H9 (cell line): ENCODE results near the gene ITGB3. TPM values are rescaled to one million over a fixed set of nuclear protein-coding genes. Genes with fewer than 3 reads are reported as not detected.

Experiments
- DNase-seq: peaks from one replicate; pipeline ENCODE4 v3.0.0-alpha.2; 2017
- H2AFZ ChIP-seq: one replicate; pipeline ENCODE4 v1.6.1; 2013; ENCODE audit warnings: mild to moderate bottlenecking, low read length, control low read depth, moderate library complexity
- H2AK5ac ChIP-seq: 2 replicates; pipeline ENCODE4 v1.6.1; 2013; ENCODE audit warnings: low read length, control low read depth, mixed read lengths; ENCODE audit not compliant: insufficient read length
- H2BK120ac ChIP-seq: one replicate; pipeline ENCODE4 v1.6.1; 2013; ENCODE audit warnings: low read depth, mild to moderate bottlenecking, low read length, control low read depth, inconsistent platforms; ENCODE audit not compliant: poor library complexity, severe bottlenecking
- H2BK12ac ChIP-seq: 2 replicates; pipeline ENCODE4 v1.6.1; 2013; ENCODE audit warnings: low read length, control low read depth, mixed read lengths, low read depth; ENCODE audit not compliant: insufficient read length
- H2BK15ac ChIP-seq: 2 replicates; pipeline ENCODE4 v1.6.1; 2013; ENCODE audit warnings: low read depth, low read length, control low read depth
- H2BK20ac ChIP-seq: one replicate; pipeline ENCODE4 v1.6.1; 2013; ENCODE audit warnings: low read depth, mild to moderate bottlenecking, low read length, control low read depth, inconsistent platforms; ENCODE audit not compliant: poor library complexity, severe bottlenecking
- H2BK5ac ChIP-seq: 2 replicates; pipeline ENCODE4 v1.6.1; 2013; ENCODE audit warnings: low read length, control low read depth, mixed read lengths; ENCODE audit not compliant: insufficient read length
- H3K14ac ChIP-seq: 2 replicates; pipeline ENCODE4 v1.6.1; 2013; ENCODE audit warnings: low read length, control low read depth; ENCODE audit not compliant: insufficient read depth
- H3K18ac ChIP-seq: 2 replicates; pipeline ENCODE4 v1.6.1; 2013; ENCODE audit warnings: low read depth, mild to moderate bottlenecking, mixed read lengths, low read length, control low read depth; ENCODE audit not compliant: insufficient read length
- H3K23ac ChIP-seq: 2 replicates; pipeline ENCODE4 v1.6.1; 2013; ENCODE audit warnings: low read length, control low read depth, mixed read lengths, low read depth; ENCODE audit not compliant: insufficient read length
- H3K23me2 ChIP-seq: 2 replicates; pipeline ENCODE4 v1.6.1; 2013; ENCODE audit warnings: low read depth, mild to moderate bottlenecking, mixed read lengths, low read length, control low read depth; ENCODE audit not compliant: insufficient read length, poor library complexity, severe bottlenecking
- H3K27ac ChIP-seq: 2 replicates; pipeline ENCODE4 v1.5.1; 2013; ENCODE audit warnings: low read length, control low read depth, mixed read lengths, low read depth; ENCODE audit not compliant: insufficient read length
- H3K27me3 ChIP-seq: 2 replicates; pipeline ENCODE4 v1.6.1; 2013; ENCODE audit warnings: low read length, control low read depth, inconsistent platforms; ENCODE audit not compliant: insufficient read depth
- H3K4ac ChIP-seq: 2 replicates; pipeline ENCODE4 v1.6.1; 2013; ENCODE audit warnings: low read depth, mild to moderate bottlenecking, control low read depth, inconsistent platforms, low read length, moderate library complexity
- H3K4me1 ChIP-seq: 2 replicates; pipeline ENCODE4 v1.6.1; 2013; ENCODE audit warnings: low read length, control low read depth, inconsistent platforms; ENCODE audit not compliant: insufficient read depth
- H3K4me2 ChIP-seq: 2 replicates; pipeline ENCODE4 v1.6.1; 2013; ENCODE audit warnings: low read length, control low read depth, mixed read lengths; ENCODE audit not compliant: insufficient read length, insufficient read depth
- H3K56ac ChIP-seq: 2 replicates; pipeline ENCODE4 v1.6.1; 2013; ENCODE audit warnings: low read depth, mild to moderate bottlenecking, mixed read lengths, low read length, control low read depth; ENCODE audit not compliant: insufficient read length
- H3K79me1 ChIP-seq: 2 replicates; pipeline ENCODE4 v1.6.1; 2013; ENCODE audit warnings: low read depth, mild to moderate bottlenecking, moderate library complexity, low read length, control low read depth, inconsistent platforms; ENCODE audit not compliant: insufficient read depth, poor library complexity, severe bottlenecking
- H3K79me2 ChIP-seq: 2 replicates; pipeline ENCODE4 v1.6.1; 2013; ENCODE audit warnings: low read length, control low read depth, inconsistent platforms; ENCODE audit not compliant: insufficient read depth
- H3K9ac ChIP-seq: 2 replicates; pipeline ENCODE4 v1.6.1; 2013; ENCODE audit warnings: low read length, control low read depth, mixed read lengths; ENCODE audit not compliant: insufficient read length; ENCODE audit errors: extremely low read depth
- H3K9me3 ChIP-seq: one replicate; pipeline ENCODE4 v1.6.1; 2013; ENCODE audit warnings: low read depth, low read length, inconsistent platforms; ENCODE audit not compliant: control insufficient read depth
- H3T11ph ChIP-seq: one replicate; pipeline ENCODE4 v1.6.1; 2013; ENCODE audit warnings: mild to moderate bottlenecking, low read length, control low read depth, inconsistent platforms
- H4K20me1 ChIP-seq: one replicate; pipeline ENCODE4 v1.6.1; 2013; ENCODE audit not compliant: control insufficient read depth, insufficient read length, insufficient read depth
- H4K5ac ChIP-seq: 2 replicates; pipeline ENCODE4 v1.6.1; 2013; ENCODE audit warnings: low read depth, mild to moderate bottlenecking, mixed read lengths, low read length, control low read depth; ENCODE audit not compliant: insufficient read length
- H4K8ac ChIP-seq: replicated peaks from 2 replicates; pipeline ENCODE4 v1.6.1; 2013; ENCODE audit warnings: low read length, control low read depth, mixed read lengths, low read depth; ENCODE audit not compliant: insufficient read length
- H4K91ac ChIP-seq: 2 replicates; pipeline ENCODE4 v1.6.1; 2013; ENCODE audit warnings: low read depth, mild to moderate bottlenecking, moderate library complexity, mixed read lengths, low read length, control low read depth; ENCODE audit not compliant: insufficient read length
- H3K27ac Mint-ChIP-seq, 3 experiments: 2 replicates in 2 of 3; 3 replicates in 1 of 3; pipeline ENCODE4 v1.8.0; 2020 to 2021; ENCODE audit warnings: mixed read lengths in 3 of 3, mild to moderate bottlenecking in 1 of 3, moderate library complexity in 1 of 3
- H3K27me3 Mint-ChIP-seq: 2 replicates; pipeline ENCODE4 v1.8.0; 2021; ENCODE audit warnings: low read depth, mild to moderate bottlenecking, moderate library complexity, mixed read lengths
- H3K36me3 Mint-ChIP-seq, 3 experiments: 2 replicates in 2 of 3; 3 replicates in 1 of 3; pipeline ENCODE4 v1.8.0; 2020 to 2021; ENCODE audit warnings: low read depth in 3 of 3, mixed read lengths in 3 of 3; ENCODE audit not compliant: insufficient read depth in 1 of 3
- H3K4me1 Mint-ChIP-seq, 2 experiments: 2 replicates each; pipeline ENCODE4 v1.8.0; 2020; ENCODE audit warnings: mixed read lengths in 2 of 2
- H3K4me3 Mint-ChIP-seq, 2 experiments: 2 replicates in 1 of 2; 3 replicates in 1 of 2; pipeline ENCODE4 v1.8.0; 2020 to 2021; ENCODE audit warnings: mild to moderate bottlenecking in 2 of 2, mixed read lengths in 2 of 2, moderate library complexity in 1 of 2
- H3K9me3 Mint-ChIP-seq, 2 experiments: 2 replicates in 1 of 2; 3 replicates in 1 of 2; pipeline ENCODE4 v1.8.0; 2020; ENCODE audit warnings: mild to moderate bottlenecking in 2 of 2, mixed read lengths in 2 of 2, moderate library complexity in 1 of 2
- CTCF ChIP-seq: fragments of 200-600 bp; sonication (generic); conservative IDR thresholded peaks from 3 replicates; pipeline ENCODE4 v1.8.0; 2021; ENCODE audit warnings: antibody characterized with exemption, mild to moderate bottlenecking
- WGBS: extraction: QIAGEN DNeasy Blood & Tissue Kit; methylation state at CpG from one replicate; pipeline ENCODE4 v1.1.7; 2013; ENCODE audit warnings: missing lambda C conversion rate, low lambda C conversion rate, mixed read lengths; ENCODE audit not compliant: insufficient read length; ENCODE audit errors: extremely low coverage; 5-methylcytosine and 5-hydroxymethylcytosine counted together
- total RNA-seq: library from RNA; stranded (reverse); gene quantifications from 2 replicates; pipeline ENCODE4 v1.2.1, GENCODE V29; 2021

Gene ITGB3
- total RNA-seq, 1 experiment from 2014 or later = not detected

GRCh38 chr17:47242648-47243047, 11.0 kb upstream of the ITGB3 start:
- no peak for DNase-seq
- H3K27ac ChIP-seq = no peak overlapping the region
- no peak overlapping the region for H3K4ac ChIP-seq
- no peak overlapping the region for H2AK5ac ChIP-seq
- no peak overlapping the region for H3K14ac ChIP-seq
- Mint-ChIP-seq H3K9me3 (no peaks in the 10 kb centered on the region), H3K36me3 (no peaks in the 10 kb centered on the region), H3K4me1 (no peaks in the 10 kb centered on the region), H3K4me3 (no peak overlapping the region), H3K27me3 (peaks cover 5% of the 10 kb centered on the region; the same call in 1 of the 2 replicates), H3K27ac (no peak overlapping the region)
- H4K5ac ChIP-seq = no peak overlapping the region
- no peak overlapping the region for H3K23ac ChIP-seq
- no peak overlapping the region for H3K9ac ChIP-seq
- H3K4me1 ChIP-seq = no peaks in the 10 kb centered on the region
- no peak for TF ChIP-seq CTCF
- no peak overlapping the region for H3T11ph ChIP-seq
- no peak overlapping the region for H2BK12ac ChIP-seq
- no peak overlapping the region for H3K56ac ChIP-seq
- H2BK120ac ChIP-seq = no peak overlapping the region
- H2AFZ ChIP-seq = no peak overlapping the region
- no peak overlapping the region for H4K8ac ChIP-seq
- WGBS = no CpG with 5 or more reads among the region's 2 CpGs
- no peaks in the 10 kb centered on the region for H4K20me1 ChIP-seq
- no peak overlapping the region for H2BK5ac ChIP-seq
- H3K79me1 ChIP-seq = no peaks in the 10 kb centered on the region
- H3K9me3 ChIP-seq = no peaks in the 10 kb centered on the region
- H3K23me2 ChIP-seq = no peaks in the 10 kb centered on the region
- H2BK15ac ChIP-seq = no peak overlapping the region
- H3K79me2 ChIP-seq = no peaks in the 10 kb centered on the region
- H3K4me2 ChIP-seq = no peak overlapping the region
- no peaks in the 10 kb centered on the region for H3K27me3 ChIP-seq
- no peak overlapping the region for H4K91ac ChIP-seq
- no peak overlapping the region for H3K18ac ChIP-seq
- no peak overlapping the region for H2BK20ac ChIP-seq
